ENCODE results near the gene PPP4R3A.
"Not testable (repeated sequence)": the region's sequence is repeated elsewhere in the genome, so short reads cannot be mapped to it uniquely, and the experiment has no call there.

PPP4R3A gene

DNA sequence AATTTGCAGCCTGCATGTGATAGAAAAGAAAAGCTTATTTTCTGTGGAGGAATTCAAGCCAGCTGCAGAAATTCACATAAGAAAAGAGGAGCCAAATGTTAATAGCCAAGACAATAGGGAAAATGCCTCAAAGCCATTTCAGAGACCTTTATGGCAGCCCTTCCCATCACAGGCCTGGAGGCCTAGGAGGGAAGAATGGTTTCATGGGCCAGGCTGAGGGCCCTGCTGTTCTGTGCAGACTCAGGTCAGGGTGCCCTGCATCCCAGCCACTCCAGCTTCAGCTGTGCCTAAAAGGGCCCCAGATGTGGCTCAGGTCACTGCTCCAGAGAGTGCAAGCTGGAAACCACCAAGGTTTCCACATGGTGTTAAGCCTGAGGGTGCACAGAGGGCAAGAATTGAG lies 71.3 kb downstream of the PPP4R3A start:
- H3K36me3 ChIP-seq (ENCODE audit: control insufficient read depth, insufficient read depth, low read length): no peaks in the 10 kb centered on the region
- H3K27ac ChIP-seq (ENCODE audit: low read length): no peak overlapping the region
- DNase-seq (ENCODE audit: low read depth, low spot score): no peak
- no peaks in the 10 kb centered on the region for H3K27me3 ChIP-seq (ENCODE audit: control insufficient read depth, insufficient read depth, low read length)
- H3K9me3 ChIP-seq (ENCODE audit: control insufficient read depth, insufficient read depth, low read length): peaks cover 8% of the 10 kb centered on the region
- no peak overlapping the region for H3K4me3 ChIP-seq (ENCODE audit: low read length)
- H3K4me1 ChIP-seq (ENCODE audit: control insufficient read depth, insufficient read depth, low read length): no peaks in the 10 kb centered on the region

- H3K27ac ChIP-seq (ENCODE audit: low read length); H3K4me3 ChIP-seq (ENCODE audit: low read length); H3K27me3 ChIP-seq (ENCODE audit: control insufficient read depth, insufficient read depth, low read length); DNase-seq (ENCODE audit: low read depth, low spot score); H3K9me3 ChIP-seq (ENCODE audit: control insufficient read depth, insufficient read depth, low read length); H3K36me3 ChIP-seq (ENCODE audit: control insufficient read depth, insufficient read depth, low read length); H3K4me1 ChIP-seq (ENCODE audit: control insufficient read depth, insufficient read depth, low read length): not testable (repeated sequence)
- no CpG with 5 or more reads among the region's 16 CpGs for WGBS (ENCODE audit: insufficient coverage, insufficient read length)
These were observed 73.8 kb downstream of the PPP4R3A start for GRCh38 chr14:91436266-91436665.

- Histone ChIP-seq H3K4me3 (ENCODE audit: low read length) (no peak overlapping the region), H3K4me1 (ENCODE audit: control insufficient read depth, insufficient read depth, low read length) (no peaks in the 10 kb centered on the region), H3K27ac (ENCODE audit: low read length) (no peak overlapping the region), H3K36me3 (ENCODE audit: control insufficient read depth, insufficient read depth, low read length) (no peaks in the 10 kb centered on the region), H3K27me3 (ENCODE audit: control insufficient read depth, insufficient read depth, low read length) (no peaks in the 10 kb centered on the region), H3K9me3 (ENCODE audit: control insufficient read depth, insufficient read depth, low read length) (no peaks in the 10 kb centered on the region)
- no peak for DNase-seq (ENCODE audit: low read depth, low spot score)
- WGBS (ENCODE audit: insufficient coverage, insufficient read length): no CpG with 5 or more reads among the region's 3 CpGs
These were observed 80.7 kb downstream of the PPP4R3A start for GRCh38 chr14:91429385-91429784.

DNA sequence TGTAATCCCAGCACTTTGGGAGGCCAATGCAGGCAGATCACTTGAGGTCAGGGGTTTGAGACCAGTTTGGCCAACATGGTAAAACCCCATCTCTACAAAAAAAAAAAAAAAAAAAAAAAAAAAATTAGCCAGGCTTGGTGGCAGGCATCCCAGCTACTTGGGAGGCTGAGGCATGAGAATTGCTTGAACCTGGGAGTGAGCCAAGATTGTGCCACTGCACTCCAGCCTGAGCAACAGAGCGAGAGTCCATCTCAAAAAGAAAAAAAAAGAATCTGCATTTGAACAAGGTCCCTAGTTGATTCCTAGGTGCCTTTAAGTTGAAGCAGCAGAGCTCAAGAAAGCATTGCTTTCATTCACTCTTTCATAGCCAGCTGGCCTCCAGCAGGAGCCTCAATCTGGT lies 81.2 kb downstream of the PPP4R3A start:
- not testable (repeated sequence) for H3K9me3 ChIP-seq (ENCODE audit: control insufficient read depth, insufficient read depth, low read length); H3K27ac ChIP-seq (ENCODE audit: low read length); H3K4me1 ChIP-seq (ENCODE audit: control insufficient read depth, insufficient read depth, low read length); H3K27me3 ChIP-seq (ENCODE audit: control insufficient read depth, insufficient read depth, low read length); DNase-seq (ENCODE audit: low read depth, low spot score); H3K4me3 ChIP-seq (ENCODE audit: low read length); H3K36me3 ChIP-seq (ENCODE audit: control insufficient read depth, insufficient read depth, low read length)
- no CpG with 5 or more reads among the region's 1 CpG for WGBS (ENCODE audit: insufficient coverage, insufficient read length)

- not testable (repeated sequence) for H3K9me3 ChIP-seq (ENCODE audit: control insufficient read depth, insufficient read depth, low read length); DNase-seq (ENCODE audit: low read depth, low spot score); H3K36me3 ChIP-seq (ENCODE audit: control insufficient read depth, insufficient read depth, low read length); H3K4me3 ChIP-seq (ENCODE audit: low read length); H3K27me3 ChIP-seq (ENCODE audit: control insufficient read depth, insufficient read depth, low read length); H3K4me1 ChIP-seq (ENCODE audit: control insufficient read depth, insufficient read depth, low read length); H3K27ac ChIP-seq (ENCODE audit: low read length)
- no CpG with 5 or more reads among the region's 9 CpGs for WGBS (ENCODE audit: insufficient coverage, insufficient read length)
These were observed 84.6 kb downstream of the PPP4R3A start for GRCh38 chr14:91425531-91425944.

GRCh38 chr14:91424813-91425530 lies 85.1 kb downstream of the PPP4R3A start:
- H3K9me3 ChIP-seq (ENCODE audit: control insufficient read depth, insufficient read depth, low read length): no peaks in the 10 kb centered on the region
- H3K36me3 ChIP-seq (ENCODE audit: control insufficient read depth, insufficient read depth, low read length): no peaks in the 10 kb centered on the region
- DNase-seq (ENCODE audit: low read depth, low spot score): no peak
- no CpG with 5 or more reads among the region's 9 CpGs for WGBS (ENCODE audit: insufficient coverage, insufficient read length)
- no peaks in the 10 kb centered on the region for H3K27me3 ChIP-seq (ENCODE audit: control insufficient read depth, insufficient read depth, low read length)
- H3K4me3 ChIP-seq (ENCODE audit: low read length): no peak overlapping the region
- H3K27ac ChIP-seq (ENCODE audit: low read length): no peak overlapping the region
- no peaks in the 10 kb centered on the region for H3K4me1 ChIP-seq (ENCODE audit: control insufficient read depth, insufficient read depth, low read length)

DNA sequence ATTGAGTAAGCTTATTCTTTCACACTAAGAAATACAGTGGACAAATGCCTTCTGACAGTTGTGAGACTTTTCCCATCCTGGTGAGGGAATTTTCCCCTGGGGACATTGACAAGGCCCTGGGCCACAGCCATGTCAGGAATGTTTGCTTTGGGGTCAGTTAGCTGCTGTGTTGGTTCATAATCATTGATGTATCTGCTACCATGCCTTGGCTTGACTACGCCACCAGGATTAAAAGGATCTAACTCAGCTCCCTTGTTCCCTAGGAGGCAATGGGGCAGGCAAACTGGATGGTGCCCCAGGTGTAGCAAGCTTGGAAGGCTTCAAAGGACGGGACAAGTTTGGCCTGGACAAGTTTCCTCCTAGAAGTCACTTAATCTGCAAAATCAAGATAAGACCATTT lies 89.4 kb downstream of the PPP4R3A start:
- H3K27me3 ChIP-seq (ENCODE audit: control insufficient read depth, insufficient read depth, low read length): no peaks in the 10 kb centered on the region
- H3K4me1 ChIP-seq (ENCODE audit: control insufficient read depth, insufficient read depth, low read length): peaks cover 4% of the 10 kb centered on the region
- no peaks in the 10 kb centered on the region for H3K36me3 ChIP-seq (ENCODE audit: control insufficient read depth, insufficient read depth, low read length)
- no peaks in the 10 kb centered on the region for H3K9me3 ChIP-seq (ENCODE audit: control insufficient read depth, insufficient read depth, low read length)
- WGBS (ENCODE audit: insufficient coverage, insufficient read length): no CpG with 5 or more reads among the region's 2 CpGs
- no peak overlapping the region for H3K27ac ChIP-seq (ENCODE audit: low read length)
- DNase-seq (ENCODE audit: low read depth, low spot score): no peak
- no peak overlapping the region for H3K4me3 ChIP-seq (ENCODE audit: low read length)

DNA sequence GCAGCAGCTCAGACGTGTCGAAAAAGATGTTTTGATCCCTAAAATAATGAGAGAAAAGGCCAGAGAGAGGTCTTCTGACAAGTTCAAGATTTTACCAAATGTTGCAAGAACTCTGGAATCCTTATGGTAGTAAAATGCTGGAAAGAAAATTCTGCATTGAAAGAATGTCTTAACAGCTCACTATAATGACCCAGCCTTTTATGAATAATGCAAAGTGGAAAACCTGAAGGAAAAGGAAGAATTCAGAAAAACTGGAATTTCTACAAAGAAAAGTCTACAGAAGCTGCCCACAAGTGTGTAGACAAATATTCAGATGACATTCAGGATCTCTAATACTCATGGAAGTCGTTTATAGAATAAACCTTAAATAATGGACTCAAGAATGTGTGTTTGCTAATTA lies 90.7 kb downstream of the PPP4R3A start:
- no peak for DNase-seq (ENCODE audit: low read depth, low spot score)
- WGBS (ENCODE audit: insufficient coverage, insufficient read length): no CpG with 5 or more reads among the region's 3 CpGs
- H3K4me3 ChIP-seq (ENCODE audit: low read length): no peak overlapping the region
- H3K27me3 ChIP-seq (ENCODE audit: control insufficient read depth, insufficient read depth, low read length): no peaks in the 10 kb centered on the region
- peaks cover 5% of the 10 kb centered on the region for H3K4me1 ChIP-seq (ENCODE audit: control insufficient read depth, insufficient read depth, low read length)
- no peak overlapping the region for H3K27ac ChIP-seq (ENCODE audit: low read length)
- H3K9me3 ChIP-seq (ENCODE audit: control insufficient read depth, insufficient read depth, low read length): no peaks in the 10 kb centered on the region
- no peaks in the 10 kb centered on the region for H3K36me3 ChIP-seq (ENCODE audit: control insufficient read depth, insufficient read depth, low read length)

GRCh38 chr14:91419044-91419397 lies 91.1 kb downstream of the PPP4R3A start:
- H3K36me3 ChIP-seq (ENCODE audit: control insufficient read depth, insufficient read depth, low read length): no peaks in the 10 kb centered on the region
- no peaks in the 10 kb centered on the region for H3K9me3 ChIP-seq (ENCODE audit: control insufficient read depth, insufficient read depth, low read length)
- H3K4me1 ChIP-seq (ENCODE audit: control insufficient read depth, insufficient read depth, low read length): peaks cover 8% of the 10 kb centered on the region
- WGBS (ENCODE audit: insufficient coverage, insufficient read length): no CpG with 5 or more reads among the region's 12 CpGs
- H3K27ac ChIP-seq (ENCODE audit: low read length): no peak overlapping the region
- no peak for DNase-seq (ENCODE audit: low read depth, low spot score)
- no peak overlapping the region for H3K4me3 ChIP-seq (ENCODE audit: low read length)
- no peaks in the 10 kb centered on the region for H3K27me3 ChIP-seq (ENCODE audit: control insufficient read depth, insufficient read depth, low read length)

- Histone ChIP-seq H3K4me3 (ENCODE audit: low read length) (peak overlapping the region; percentile 85; the same call in 1 of the 2 replicates), H3K36me3 (ENCODE audit: control insufficient read depth, insufficient read depth, low read length) (no peaks in the 10 kb centered on the region), H3K4me1 (ENCODE audit: control insufficient read depth, insufficient read depth, low read length) (peaks cover 11% of the 10 kb centered on the region), H3K27me3 (ENCODE audit: control insufficient read depth, insufficient read depth, low read length) (no peaks in the 10 kb centered on the region), H3K27ac (ENCODE audit: low read length) (no peak overlapping the region), H3K9me3 (ENCODE audit: control insufficient read depth, insufficient read depth, low read length) (no peaks in the 10 kb centered on the region)
- no peak for DNase-seq (ENCODE audit: low read depth, low spot score)
- no CpG with 5 or more reads among the region's 42 CpGs for WGBS (ENCODE audit: insufficient coverage, insufficient read length)
These were observed 91.6 kb downstream of the PPP4R3A start for GRCh38 chr14:91418387-91419043.

DNA sequence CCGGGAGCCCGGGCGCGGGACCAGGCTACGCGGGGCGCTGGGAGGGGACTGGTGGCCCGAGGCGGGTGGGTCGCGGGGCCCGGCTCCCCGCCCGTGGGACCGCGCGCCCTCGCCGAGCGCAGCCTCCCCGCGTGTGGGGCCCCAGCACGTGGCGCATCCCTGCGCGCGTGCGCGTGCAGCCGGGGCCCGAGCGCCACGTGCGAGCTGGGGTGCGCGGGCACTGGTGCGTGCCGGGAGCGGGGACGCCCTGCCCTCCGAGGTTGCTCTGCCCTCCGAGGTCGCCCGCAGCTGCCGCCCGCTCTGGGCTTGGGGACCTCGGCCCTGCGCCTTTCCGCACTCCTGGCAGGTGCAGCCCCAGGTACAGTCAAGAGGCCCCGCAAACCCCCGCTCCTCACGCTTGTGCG lies 92.1 kb downstream of the PPP4R3A start:
- no CpG with 5 or more reads among the region's 53 CpGs for WGBS (ENCODE audit: insufficient coverage, insufficient read length)
- no peak for DNase-seq (ENCODE audit: low read depth, low spot score)
- Histone ChIP-seq H3K36me3 (ENCODE audit: control insufficient read depth, insufficient read depth, low read length) (no peaks in the 10 kb centered on the region), H3K27ac (ENCODE audit: low read length) (no peak overlapping the region), H3K27me3 (ENCODE audit: control insufficient read depth, insufficient read depth, low read length) (no peaks in the 10 kb centered on the region), H3K4me3 (ENCODE audit: low read length) (peak overlapping the region; percentile 85; the same call in 1 of the 2 replicates), H3K4me1 (ENCODE audit: control insufficient read depth, insufficient read depth, low read length) (peaks cover 12% of the 10 kb centered on the region), H3K9me3 (ENCODE audit: control insufficient read depth, insufficient read depth, low read length) (no peaks in the 10 kb centered on the region)

Data from iPS DF 6.9 (cell line).